ENCODE data around the gene TTLL3. TPM values are rescaled to one million over a fixed set of nuclear protein-coding genes. Genes with fewer than 3 reads are reported as not detected.

TTLL3 gene
- total RNA-seq, 2 experiments from 2014 or later, result 22.7 to 23.8 TPM

DNA sequence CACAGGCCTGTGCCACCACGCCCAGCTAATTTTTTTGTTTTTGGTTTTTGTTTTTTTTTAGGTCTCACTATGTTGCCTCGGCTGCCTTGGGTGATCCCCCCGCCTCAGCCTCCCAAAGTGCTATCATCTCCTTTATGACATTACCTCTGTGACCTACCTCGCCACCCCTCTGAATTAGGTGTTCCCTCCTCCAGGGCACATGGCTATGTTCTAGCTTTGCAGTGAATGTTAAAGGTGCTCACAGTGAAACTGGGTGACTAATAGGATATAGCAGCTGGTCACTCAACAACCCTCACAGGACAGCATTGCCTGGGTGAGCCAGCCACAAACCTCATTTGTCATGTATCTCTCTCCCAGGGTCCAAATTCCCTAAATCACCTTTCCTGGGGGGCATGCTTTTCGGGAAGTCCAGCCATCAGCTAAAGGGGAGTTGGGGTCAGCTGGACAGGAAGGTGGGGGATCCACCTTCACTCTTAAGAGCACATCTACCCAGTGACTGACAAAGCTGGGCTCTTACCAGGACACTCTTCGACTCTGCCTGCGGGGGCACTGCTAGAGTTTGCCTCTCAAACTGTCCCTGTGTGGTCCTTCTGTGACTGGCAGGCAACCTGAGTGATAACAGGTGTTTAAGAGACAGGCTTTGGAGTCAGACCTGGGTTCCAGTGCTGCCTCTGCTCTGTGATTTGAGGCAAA, 1.6 kb upstream of the TTLL3 start:
- peaks cover 33% of the 10 kb centered on the region for H3K4me1 Mint-ChIP-seq
- no peaks in the 10 kb centered on the region for H3K27me3 Mint-ChIP-seq
- DNase-seq, result peak; percentile 58
- H3K9me3 Mint-ChIP-seq, result no peaks in the 10 kb centered on the region
- peak overlapping the region; percentile 91 for H3K27ac Mint-ChIP-seq
- H3K4me3 Mint-ChIP-seq, result peak overlapping the region; percentile 84
- H3K36me3 Mint-ChIP-seq, result peaks cover 27% of the 10 kb centered on the region

DNA sequence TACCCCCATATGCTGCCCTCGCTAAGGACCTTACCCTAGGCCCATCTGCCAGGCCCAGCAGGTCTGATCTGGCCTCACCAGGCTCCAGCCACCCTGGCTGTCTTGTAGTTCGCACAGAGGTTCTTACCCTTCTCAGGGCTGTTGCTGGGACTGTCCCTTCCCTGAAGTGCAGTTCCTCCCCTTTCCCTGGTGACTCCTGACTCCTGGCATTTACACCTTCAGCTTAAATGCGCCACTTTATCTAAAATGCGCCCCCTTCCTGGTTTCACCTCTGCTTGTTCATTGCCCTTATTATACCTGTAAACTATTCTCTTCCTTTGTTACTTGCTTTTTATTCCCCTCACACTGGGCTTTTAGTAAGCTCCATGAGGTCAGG, 835 bp upstream of the TTLL3 start:
- no peaks in the 10 kb centered on the region for H3K27me3 Mint-ChIP-seq
- peak overlapping the region; percentile 84 for H3K4me3 Mint-ChIP-seq
- H3K27ac Mint-ChIP-seq, result peak overlapping the region; percentile 91
- DNase-seq, result peak; percentile 13
- H3K4me1 Mint-ChIP-seq, result peaks cover 31% of the 10 kb centered on the region
- peaks cover 27% of the 10 kb centered on the region for H3K36me3 Mint-ChIP-seq
- no peaks in the 10 kb centered on the region for H3K9me3 Mint-ChIP-seq

DNA sequence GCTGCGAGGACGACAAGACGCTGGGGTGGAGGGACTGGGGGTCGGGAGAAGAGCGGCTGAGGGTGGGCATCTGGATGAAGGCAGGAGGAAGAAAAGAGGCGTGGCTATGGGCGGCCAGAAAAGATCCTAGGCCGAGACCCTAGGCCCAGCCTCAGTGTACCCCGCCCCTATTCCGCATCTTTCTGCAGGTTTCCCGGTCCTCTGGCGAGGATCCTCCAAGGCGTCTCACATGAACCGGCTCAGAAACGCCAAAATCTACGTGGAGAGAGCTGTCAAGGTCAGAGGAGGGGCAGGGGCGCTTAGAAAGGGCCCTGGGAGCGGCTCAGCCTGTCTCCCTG, 340 bp downstream of the TTLL3 start:
- Mint-ChIP-seq H3K27ac (peak overlapping the region; percentile 34), H3K9me3 (no peaks in the 10 kb centered on the region)

DNA sequence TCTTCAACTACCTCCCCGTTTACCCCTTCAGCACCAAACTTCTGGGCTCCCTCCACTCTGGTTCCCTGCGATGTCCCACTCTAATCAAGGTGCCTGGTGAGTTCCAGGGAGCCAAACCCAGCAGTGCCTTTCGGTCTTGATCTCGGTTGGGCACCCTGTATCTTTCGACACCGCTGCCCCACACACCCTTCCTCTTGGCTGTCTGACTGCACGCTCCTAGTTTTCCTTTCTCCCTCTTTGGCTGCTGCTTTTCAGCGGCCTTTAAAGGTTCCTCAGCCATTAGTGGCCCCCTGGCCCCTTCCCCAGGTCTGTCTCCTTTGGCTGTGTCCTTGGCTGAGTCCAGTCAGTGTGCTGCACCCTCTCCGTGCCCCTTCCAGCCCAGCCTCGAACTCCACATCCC, 784 bp downstream of the TTLL3 start:
- Mint-ChIP-seq H3K4me1 (peaks cover 31% of the 10 kb centered on the region), H3K9me3 (no peaks in the 10 kb centered on the region), H3K4me3 (peak overlapping the region; percentile 61), H3K27me3 (no peaks in the 10 kb centered on the region), H3K27ac (peak overlapping the region; percentile 36), H3K36me3 (peaks cover 27% of the 10 kb centered on the region)
- DNase-seq, result no peak

More for the DNA sequence above, 340 bp downstream of the TTLL3 start:
- peak overlapping the region; percentile 61 for H3K4me3 Mint-ChIP-seq
- H3K27me3 Mint-ChIP-seq, result no peaks in the 10 kb centered on the region
- peaks cover 27% of the 10 kb centered on the region for H3K36me3 Mint-ChIP-seq
- no peak for DNase-seq
- peaks cover 31% of the 10 kb centered on the region for H3K4me1 Mint-ChIP-seq

DNA sequence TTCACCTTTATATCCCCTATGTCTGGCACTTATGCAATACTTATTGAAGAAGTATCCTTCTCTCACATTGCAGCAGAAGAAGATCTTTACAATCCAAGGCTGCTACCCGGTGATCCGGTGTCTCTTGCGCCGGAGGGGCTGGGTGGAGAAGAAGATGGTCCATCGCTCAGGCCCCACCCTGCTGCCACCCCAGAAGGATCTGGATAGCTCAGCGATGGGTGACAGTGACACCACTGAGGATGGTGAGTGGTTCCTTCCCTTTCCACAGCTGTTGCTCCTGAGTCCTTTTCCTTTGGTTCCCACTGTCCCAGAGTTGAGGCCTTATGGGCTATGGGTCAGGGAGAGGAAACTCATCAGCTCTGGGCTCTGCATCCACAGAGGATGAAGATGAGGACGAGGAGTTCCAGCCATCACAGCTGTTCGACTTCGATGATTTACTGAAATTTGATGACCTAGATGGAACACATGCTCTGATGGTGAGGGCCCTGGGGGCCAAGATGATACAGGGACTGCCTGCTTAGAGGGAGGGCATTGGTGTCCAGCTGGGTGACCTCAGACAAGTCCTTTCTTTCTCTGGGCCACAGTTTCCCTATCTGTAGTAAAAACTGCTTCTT, 2.9 kb downstream of the TTLL3 start:
- no peaks in the 10 kb centered on the region for H3K27me3 Mint-ChIP-seq
- H3K4me1 Mint-ChIP-seq, result peaks cover 23% of the 10 kb centered on the region
- no peak for DNase-seq
- no peak overlapping the region for H3K4me3 Mint-ChIP-seq
- H3K9me3 Mint-ChIP-seq, result no peaks in the 10 kb centered on the region
- no peak overlapping the region for H3K27ac Mint-ChIP-seq
- H3K36me3 Mint-ChIP-seq, result peaks cover 21% of the 10 kb centered on the region

DNA sequence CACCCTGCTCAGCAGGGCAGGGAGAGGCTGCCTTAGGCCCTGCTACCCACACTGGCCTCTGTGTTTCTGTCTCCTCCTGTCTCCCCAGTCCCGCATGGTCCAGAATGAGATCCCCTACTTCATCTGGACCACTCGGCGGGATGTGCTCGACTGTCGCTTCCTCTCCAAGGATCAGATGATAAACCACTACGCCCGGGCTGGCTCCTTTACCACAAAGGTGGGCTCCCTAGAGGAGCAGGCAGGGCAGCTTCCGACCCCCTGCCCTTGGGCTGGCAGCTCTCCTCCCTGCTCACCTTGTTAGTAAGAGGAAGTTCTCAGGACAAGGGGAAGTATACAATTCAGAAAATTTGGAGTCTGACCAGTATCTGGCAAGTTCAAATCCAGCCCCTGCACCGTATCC, 5.9 kb downstream of the TTLL3 start:
- DNase-seq, result no peak
- H3K4me3 Mint-ChIP-seq, result no peak overlapping the region
- no peaks in the 10 kb centered on the region for H3K4me1 Mint-ChIP-seq
- no peaks in the 10 kb centered on the region for H3K27me3 Mint-ChIP-seq
- H3K9me3 Mint-ChIP-seq, result no peaks in the 10 kb centered on the region
- peaks cover 9% of the 10 kb centered on the region for H3K36me3 Mint-ChIP-seq
- no peak overlapping the region for H3K27ac Mint-ChIP-seq

DNA sequence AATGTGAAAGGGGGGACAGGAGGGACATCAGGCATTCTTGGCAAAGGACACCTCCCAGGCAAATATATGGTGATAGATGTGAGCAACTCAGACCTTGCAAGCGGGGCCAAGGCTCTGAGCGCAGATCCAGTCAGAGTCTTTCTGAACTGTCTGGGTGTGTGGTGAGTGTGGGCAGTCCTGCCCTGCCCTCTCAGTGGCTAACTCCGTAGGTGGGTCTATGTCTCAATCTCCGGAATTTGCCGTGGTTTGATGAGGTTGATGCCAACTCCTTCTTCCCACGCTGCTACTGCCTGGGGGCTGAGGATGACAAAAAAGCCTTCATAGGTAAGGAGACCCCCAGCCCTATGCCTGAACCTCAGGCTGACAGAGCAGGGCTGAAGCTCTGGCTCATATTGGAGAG, 7.4 kb downstream of the TTLL3 start:
- Mint-ChIP-seq H3K4me1 (no peaks in the 10 kb centered on the region), H3K27me3 (no peaks in the 10 kb centered on the region), H3K27ac (no peak overlapping the region), H3K36me3 (peaks cover 2% of the 10 kb centered on the region), H3K4me3 (no peak overlapping the region), H3K9me3 (no peaks in the 10 kb centered on the region)
- no peak for DNase-seq

DNA sequence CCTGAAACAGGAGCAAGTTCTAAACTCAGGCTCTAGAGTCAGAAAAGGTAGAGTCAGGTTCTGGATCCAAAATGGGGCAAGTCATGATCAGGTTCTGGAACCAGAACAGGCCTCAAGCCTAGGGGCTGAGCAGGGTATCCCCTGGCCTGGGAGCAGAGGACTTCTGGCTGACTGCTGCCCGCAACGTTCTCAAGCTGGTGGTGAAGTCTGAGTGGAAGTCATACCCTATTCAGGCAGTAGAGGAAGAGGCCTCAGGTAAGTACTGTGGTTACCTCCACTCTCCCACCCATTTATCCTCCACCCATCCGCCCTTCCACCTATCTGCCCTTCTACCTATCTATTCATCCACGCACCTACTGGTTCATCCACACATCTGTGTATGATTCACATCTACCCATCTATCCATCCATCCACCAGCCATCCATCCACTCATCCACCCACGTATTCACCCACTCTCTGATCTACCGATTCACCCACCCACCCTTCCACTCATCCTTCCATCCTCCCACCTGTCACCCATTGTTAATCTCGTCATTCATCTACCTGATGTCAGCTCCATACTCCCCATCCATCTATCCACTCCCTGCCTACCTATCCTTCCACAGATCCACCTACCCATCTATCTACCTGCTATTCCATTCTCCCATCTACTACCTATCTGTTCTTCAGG, 8.7 kb downstream of the TTLL3 start:
- H3K27ac Mint-ChIP-seq, result no peak overlapping the region
- H3K4me1 Mint-ChIP-seq, result no peaks in the 10 kb centered on the region
- DNase-seq, result no peak
- peaks cover 2% of the 10 kb centered on the region for H3K36me3 Mint-ChIP-seq
- H3K27me3 Mint-ChIP-seq, result no peaks in the 10 kb centered on the region
- no peak overlapping the region for H3K4me3 Mint-ChIP-seq
- no peaks in the 10 kb centered on the region for H3K9me3 Mint-ChIP-seq

DNA sequence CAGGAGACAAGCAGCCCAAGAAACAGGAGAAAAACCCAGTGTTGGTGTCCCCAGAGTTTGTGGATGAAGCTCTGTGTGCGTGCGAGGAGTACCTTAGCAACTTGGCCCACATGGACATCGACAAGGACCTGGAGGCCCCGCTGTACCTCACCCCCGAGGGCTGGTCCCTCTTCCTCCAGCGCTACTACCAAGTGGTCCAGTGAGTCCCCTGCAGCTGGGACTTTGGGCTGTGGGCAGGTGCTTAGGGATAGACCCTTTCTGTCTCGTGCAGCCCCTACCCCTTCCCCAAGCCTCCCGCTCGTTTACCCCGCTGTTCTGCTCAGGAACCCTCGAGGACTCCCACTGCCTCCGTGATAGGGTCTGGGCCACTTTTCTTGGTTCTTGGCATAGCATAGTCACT, 10.5 kb downstream of the TTLL3 start:
- H3K27me3 Mint-ChIP-seq, result no peaks in the 10 kb centered on the region
- H3K4me3 Mint-ChIP-seq, result no peak overlapping the region
- DNase-seq, result no peak
- H3K27ac Mint-ChIP-seq, result no peak overlapping the region
- H3K9me3 Mint-ChIP-seq, result no peaks in the 10 kb centered on the region
- peaks cover 2% of the 10 kb centered on the region for H3K36me3 Mint-ChIP-seq
- no peaks in the 10 kb centered on the region for H3K4me1 Mint-ChIP-seq

DNA sequence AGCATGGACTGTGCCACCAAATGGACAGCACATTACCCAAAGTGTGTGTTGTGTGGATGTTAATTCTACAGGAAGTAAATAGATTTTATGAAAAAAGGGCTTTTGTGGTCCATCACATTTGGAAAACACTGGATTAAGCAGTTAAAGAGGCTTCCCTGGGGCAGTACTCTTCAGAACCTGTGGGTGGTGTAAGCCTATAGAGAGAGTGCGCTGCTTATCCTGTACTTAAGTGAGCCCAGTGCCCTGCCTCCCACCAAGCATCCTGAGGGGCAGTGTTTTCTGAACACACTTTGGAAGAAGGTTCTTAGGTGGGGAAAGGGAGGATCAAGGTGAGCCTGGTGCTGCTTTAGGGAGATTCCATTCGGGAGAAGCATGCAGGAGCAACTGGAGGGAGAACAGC, 10.9 kb downstream of the TTLL3 start:
- Mint-ChIP-seq H3K4me3 (no peak overlapping the region), H3K4me1 (no peaks in the 10 kb centered on the region), H3K36me3 (peaks cover 2% of the 10 kb centered on the region), H3K27ac (no peak overlapping the region), H3K9me3 (no peaks in the 10 kb centered on the region), H3K27me3 (no peaks in the 10 kb centered on the region)
- no peak for DNase-seq

DNA sequence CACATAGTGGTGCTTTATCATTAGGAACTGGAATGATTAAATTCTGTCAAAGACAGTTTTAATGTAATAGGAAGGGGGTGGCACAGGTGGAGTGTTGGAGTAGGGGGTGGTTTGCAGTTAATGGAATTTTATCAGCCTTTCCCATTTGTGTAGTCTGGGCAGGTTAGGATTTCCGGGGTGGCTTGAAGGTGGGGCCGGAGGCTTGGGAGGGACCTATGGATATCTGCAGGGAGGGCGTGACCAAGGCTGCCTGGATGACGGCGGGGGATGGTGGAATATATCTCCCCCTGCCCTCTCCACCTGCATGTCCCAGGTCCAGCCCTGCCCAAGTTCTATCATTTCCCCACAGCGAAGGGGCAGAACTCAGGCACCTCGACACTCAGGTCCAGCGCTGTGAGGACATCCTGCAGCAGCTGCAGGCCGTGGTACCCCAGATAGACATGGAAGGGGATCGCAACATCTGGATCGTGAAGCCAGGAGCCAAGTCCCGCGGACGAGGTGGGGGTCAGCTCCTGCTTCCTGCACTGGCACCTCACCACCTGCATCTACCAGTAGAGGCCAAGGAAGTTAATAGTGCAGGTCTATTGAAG, 15.5 kb downstream of the TTLL3 start:
- no peaks in the 10 kb centered on the region for H3K27me3 Mint-ChIP-seq
- no peak overlapping the region for H3K4me3 Mint-ChIP-seq
- no peak for DNase-seq
- H3K9me3 Mint-ChIP-seq, result no peaks in the 10 kb centered on the region
- H3K36me3 Mint-ChIP-seq, result peaks cover 2% of the 10 kb centered on the region
- H3K27ac Mint-ChIP-seq, result no peak overlapping the region
- no peaks in the 10 kb centered on the region for H3K4me1 Mint-ChIP-seq

DNA sequence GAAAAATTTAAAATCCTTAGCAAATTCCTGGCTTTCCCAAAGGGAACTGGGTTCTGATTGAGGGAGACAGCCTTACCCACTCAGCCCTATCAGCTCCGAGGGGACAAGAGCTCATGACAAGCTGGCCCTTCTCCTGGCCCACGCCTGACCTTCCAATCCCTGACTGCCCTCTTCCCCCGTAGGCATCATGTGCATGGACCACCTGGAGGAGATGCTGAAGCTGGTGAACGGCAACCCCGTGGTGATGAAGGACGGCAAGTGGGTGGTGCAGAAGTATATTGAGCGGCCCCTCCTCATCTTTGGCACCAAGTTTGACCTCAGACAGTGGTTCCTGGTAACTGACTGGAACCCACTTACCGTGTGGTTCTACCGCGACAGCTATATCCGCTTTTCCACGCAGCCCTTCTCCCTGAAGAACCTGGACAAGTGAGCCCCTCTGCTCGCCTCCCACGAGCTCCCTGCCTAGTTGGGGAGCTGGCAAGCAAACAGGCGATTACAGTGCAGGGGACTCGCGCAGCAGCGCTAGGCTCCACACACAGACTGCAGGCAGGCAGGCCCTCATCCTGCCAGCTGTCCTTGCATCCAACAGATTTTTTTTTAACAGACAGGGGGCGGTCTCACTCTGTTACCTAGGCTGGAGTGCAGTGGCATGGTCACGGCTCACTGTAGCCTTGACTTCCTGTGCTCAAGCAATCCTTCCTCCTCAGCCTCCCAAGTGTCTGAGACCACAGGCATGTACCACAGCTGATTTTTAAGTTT, 16.9 kb downstream of the TTLL3 start:
- H3K4me3 Mint-ChIP-seq, result no peak overlapping the region
- peaks cover 5% of the 10 kb centered on the region for H3K4me1 Mint-ChIP-seq
- H3K27ac Mint-ChIP-seq, result no peak overlapping the region
- DNase-seq, result peak; percentile 30
- peaks cover 5% of the 10 kb centered on the region for H3K36me3 Mint-ChIP-seq
- no peaks in the 10 kb centered on the region for H3K9me3 Mint-ChIP-seq
- no peaks in the 10 kb centered on the region for H3K27me3 Mint-ChIP-seq

DNA sequence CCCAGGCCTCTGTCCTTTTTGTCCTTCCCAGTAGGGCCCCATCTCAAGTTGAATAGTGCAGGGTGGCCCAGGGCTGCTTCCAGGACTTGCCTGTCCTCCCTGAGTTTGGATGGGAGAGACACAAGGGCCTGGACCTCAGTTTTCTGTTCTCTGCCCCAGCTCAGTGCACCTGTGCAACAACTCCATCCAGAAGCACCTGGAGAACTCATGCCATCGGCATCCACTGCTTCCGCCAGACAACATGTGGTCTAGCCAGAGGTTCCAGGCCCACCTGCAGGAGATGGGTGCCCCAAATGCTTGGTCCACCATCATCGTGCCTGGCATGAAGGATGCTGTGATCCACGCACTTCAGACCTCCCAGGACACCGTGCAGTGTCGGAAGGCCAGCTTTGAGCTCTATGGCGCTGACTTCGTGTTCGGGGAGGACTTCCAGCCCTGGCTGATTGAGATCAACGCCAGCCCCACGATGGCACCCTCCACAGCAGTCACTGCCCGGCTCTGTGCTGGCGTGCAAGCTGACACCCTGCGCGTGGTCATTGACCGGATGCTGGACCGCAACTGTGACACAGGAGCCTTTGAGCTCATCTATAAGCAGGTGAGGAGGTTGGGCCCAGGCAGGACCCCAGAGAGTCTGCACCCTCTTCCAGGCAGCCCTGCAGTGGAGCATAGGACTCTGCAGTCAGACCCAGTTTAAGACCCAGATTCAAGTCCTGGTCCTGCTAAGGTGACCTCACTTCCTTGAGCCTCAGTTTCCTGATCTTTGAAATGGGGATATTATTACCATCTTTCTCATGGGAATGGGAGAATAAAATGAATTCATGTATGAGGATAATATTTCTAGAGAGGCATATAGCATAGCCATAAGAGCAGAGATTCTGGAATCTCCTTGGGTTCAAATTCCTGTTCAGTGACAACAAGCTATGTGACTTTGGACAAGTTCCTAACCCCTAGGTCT, 19.0 kb downstream of the TTLL3 start:
- no peak overlapping the region for H3K4me3 Mint-ChIP-seq
- H3K27me3 Mint-ChIP-seq, result no peaks in the 10 kb centered on the region
- peaks cover 5% of the 10 kb centered on the region for H3K36me3 Mint-ChIP-seq
- DNase-seq, result no peak
- peaks cover 5% of the 10 kb centered on the region for H3K4me1 Mint-ChIP-seq
- no peak overlapping the region for H3K27ac Mint-ChIP-seq
- H3K9me3 Mint-ChIP-seq, result no peaks in the 10 kb centered on the region

DNA sequence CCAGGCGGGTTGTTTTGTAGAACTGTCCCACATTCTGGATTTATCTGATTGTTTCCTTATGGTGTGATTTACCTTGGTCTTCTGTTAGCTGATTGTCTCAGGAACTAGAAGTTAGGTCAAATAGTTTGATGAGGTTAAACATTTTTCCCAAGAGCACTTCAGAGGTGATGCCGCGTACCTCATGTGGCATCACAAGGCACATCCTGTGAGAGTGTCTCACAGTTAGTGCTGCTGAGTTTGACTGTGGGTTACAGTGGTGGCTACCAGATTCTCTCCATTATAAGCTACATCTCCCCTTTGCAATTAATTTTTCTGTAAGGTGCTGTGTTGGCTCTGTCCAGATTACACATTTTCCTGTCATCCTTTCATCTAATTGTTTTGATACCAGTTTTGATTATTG, 21.2 kb downstream of the TTLL3 start:
- Mint-ChIP-seq H3K36me3 (peaks cover 14% of the 10 kb centered on the region), H3K4me3 (no peak overlapping the region), H3K27ac (no peak overlapping the region), H3K9me3 (no peaks in the 10 kb centered on the region), H3K4me1 (peaks cover 5% of the 10 kb centered on the region), H3K27me3 (no peaks in the 10 kb centered on the region)
- no peak for DNase-seq
